Astrocyte (in vitro differentiated cells and primary cell): Measurements from ENCODE around the gene CDC42BPA.

Experiments
- EZH2 ChIP-seq: IDR thresholded peaks from 2 replicates; pipeline ENCODE4 v1.6.1; 2012; ENCODE audit warnings: mild to moderate bottlenecking, low read length, inconsistent platforms; ENCODE audit not compliant: insufficient read depth
- TF ChIP-seq, protein P1 (sequence below): IDR thresholded peaks from 2 replicates; pipeline ENCODE4 v1.5.1; 2011; ENCODE audit warnings: low read depth, mild to moderate bottlenecking, inconsistent platforms, low read length, moderate library complexity; ENCODE audit not compliant: insufficient read depth

DNA sequence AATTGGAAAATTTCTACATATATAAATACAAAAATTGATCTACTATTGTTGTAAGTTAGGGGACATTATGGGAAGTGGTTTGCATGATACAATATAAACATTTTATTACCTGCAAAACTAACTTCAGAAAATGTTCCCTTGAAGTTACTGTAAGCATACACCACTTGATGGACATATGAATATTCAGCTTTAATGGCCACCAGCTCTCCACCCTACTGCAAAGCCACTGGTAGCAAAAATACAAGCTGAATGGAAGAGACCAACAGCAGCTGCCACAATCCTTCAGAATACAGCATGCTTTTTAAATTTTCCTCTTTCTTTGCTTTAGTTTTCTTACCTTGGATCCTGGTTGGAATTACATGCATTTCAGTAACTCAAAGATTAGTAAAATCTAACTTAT is 308.4 kb downstream of the CDC42BPA start:
- TF ChIP-seq, protein P1, sequence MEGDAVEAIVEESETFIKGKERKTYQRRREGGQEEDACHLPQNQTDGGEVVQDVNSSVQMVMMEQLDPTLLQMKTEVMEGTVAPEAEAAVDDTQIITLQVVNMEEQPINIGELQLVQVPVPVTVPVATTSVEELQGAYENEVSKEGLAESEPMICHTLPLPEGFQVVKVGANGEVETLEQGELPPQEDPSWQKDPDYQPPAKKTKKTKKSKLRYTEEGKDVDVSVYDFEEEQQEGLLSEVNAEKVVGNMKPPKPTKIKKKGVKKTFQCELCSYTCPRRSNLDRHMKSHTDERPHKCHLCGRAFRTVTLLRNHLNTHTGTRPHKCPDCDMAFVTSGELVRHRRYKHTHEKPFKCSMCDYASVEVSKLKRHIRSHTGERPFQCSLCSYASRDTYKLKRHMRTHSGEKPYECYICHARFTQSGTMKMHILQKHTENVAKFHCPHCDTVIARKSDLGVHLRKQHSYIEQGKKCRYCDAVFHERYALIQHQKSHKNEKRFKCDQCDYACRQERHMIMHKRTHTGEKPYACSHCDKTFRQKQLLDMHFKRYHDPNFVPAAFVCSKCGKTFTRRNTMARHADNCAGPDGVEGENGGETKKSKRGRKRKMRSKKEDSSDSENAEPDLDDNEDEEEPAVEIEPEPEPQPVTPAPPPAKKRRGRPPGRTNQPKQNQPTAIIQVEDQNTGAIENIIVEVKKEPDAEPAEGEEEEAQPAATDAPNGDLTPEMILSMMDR: no peak
- no peak for TF ChIP-seq EZH2
